SJSA1 (cell line): ENCODE results near the gene ZBTB7C. TPM values are rescaled to one million over a fixed set of nuclear protein-coding genes. Genes with fewer than 3 reads are reported as not detected.

Source experiments
- DNase-seq, 2 experiments: peaks; one replicate each; pipeline ENCODE4 v3.0.0-alpha.2; 2015 to 2020; ENCODE audit warnings: low spot score in 2 of 2, low read depth in 1 of 2
- H3K27ac ChIP-seq: fragments of 250-450 bp; sonication (Bioruptor Pico); 2 replicates; pipeline ENCODE4 v1.5.1; 2020; ENCODE audit warnings: mild to moderate bottlenecking, moderate library complexity
- H3K27me3 ChIP-seq: fragments of 250-450 bp; sonication (Bioruptor Pico); replicated peaks from 2 replicates; pipeline ENCODE4 v1.5.1; 2020; ENCODE audit warnings: mild to moderate bottlenecking, moderate library complexity
- H3K36me3 ChIP-seq: fragments of 250-450 bp; sonication (Bioruptor Pico); 2 replicates; pipeline ENCODE4 v1.5.1; 2020; ENCODE audit warnings: mild to moderate bottlenecking
- H3K4me1 ChIP-seq: fragments of 250-450 bp; sonication (Bioruptor Pico); replicated peaks from 2 replicates; pipeline ENCODE4 v1.6.1; 2021; ENCODE audit warnings: mild to moderate bottlenecking
- H3K4me3 ChIP-seq: fragments of 250-450 bp; sonication (Bioruptor Pico); 2 replicates; pipeline ENCODE4 v1.5.1; 2020; ENCODE audit warnings: mild to moderate bottlenecking
- H3K9me3 ChIP-seq: fragments of 250-450 bp; sonication (Bioruptor Pico); replicated peaks from 2 replicates; pipeline ENCODE4 v1.5.1; 2020; ENCODE audit warnings: mild to moderate bottlenecking
- total RNA-seq: library from RNA; depleted of rRNA; stranded (reverse); fragments of >200 nt; shearing (Covaris generic); gene quantifications from 2 replicates; pipeline ENCODE4 v1.2.3, GENCODE V29; 2014

The ZBTB7C gene
- total RNA-seq, 1 experiment from 2014 or later: 0.50 TPM

DNA sequence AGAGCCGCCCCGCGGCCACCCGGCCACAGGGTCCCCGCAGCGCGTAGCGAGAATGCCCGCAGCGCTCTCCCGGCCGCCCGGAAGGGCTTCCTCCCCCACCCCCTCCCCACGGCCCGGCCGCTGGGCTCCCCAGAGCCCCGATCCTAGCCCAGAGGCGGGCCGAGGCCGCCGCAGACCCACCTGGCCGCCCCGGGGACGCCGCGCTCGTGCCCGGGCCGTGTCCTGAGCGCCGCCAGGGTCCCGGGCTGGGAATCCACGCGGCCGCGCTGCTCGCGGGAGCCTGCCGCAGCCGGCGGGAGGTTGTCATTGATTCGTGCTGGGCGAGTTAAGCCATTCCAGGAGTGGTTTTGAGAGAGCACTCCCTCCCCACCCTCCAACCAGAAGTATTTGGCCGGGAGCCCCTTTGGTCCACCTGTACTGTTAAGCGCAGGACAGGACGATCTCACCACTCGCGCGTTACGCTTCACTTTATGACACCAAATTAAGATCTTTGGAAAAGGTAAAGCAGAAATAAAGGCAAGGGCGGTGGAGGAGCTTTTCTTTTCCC lies 272.3 kb downstream of the ZBTB7C start:
- H3K4me1 ChIP-seq: peaks cover 11% of the 10 kb centered on the region
- no peak overlapping the region for H3K27ac ChIP-seq
- DNase-seq: no peak

DNA sequence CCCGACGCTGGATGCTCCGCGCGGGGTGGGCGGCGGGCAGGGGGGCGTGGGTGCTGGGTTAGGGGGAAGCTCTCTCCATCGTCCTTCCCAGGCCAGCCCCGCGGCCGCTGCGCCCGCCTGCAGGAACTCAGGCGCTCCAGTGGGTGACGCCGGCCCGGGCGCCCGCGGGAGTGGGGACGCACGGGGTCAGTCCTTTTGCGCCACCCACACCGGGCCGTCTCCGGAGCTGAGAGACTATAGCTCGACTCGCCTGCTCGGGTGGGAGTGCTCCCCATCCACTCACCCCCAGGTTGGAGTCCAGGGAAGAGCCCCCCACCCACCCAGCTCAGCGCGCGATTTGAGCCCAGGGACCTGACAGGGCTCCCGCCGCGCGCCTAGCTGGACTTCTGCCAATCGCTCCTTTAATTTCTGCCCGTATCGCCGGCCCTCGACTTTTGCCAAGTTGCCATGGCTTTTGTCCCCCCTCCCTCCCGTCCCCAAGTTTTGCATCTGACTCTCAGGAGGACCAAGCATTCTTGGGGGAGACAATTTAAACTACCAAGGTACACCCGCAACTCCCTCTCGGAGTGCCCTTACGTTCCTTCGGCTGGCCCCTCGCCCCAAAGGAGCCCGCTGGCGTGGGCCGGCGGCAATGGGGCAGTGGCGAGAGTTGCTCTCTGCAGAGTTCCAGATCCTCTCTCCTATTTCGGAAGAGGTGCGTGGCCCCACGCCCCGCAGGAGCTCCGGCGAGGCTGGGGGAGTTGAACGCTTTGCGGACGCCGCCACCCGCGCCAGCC lies 272.9 kb downstream of the ZBTB7C start:
- DNase-seq: no peak
- H3K9me3 ChIP-seq: no peaks in the 10 kb centered on the region
- H3K4me1 ChIP-seq: peaks cover 11% of the 10 kb centered on the region
- H3K36me3 ChIP-seq: no peaks in the 10 kb centered on the region
- no peak overlapping the region for H3K27ac ChIP-seq
- peaks cover 76% of the 10 kb centered on the region for H3K27me3 ChIP-seq
- H3K4me3 ChIP-seq: no peak overlapping the region

More for the DNA sequence above, 272.3 kb downstream of the ZBTB7C start:
- H3K9me3 ChIP-seq: no peaks in the 10 kb centered on the region
- H3K4me3 ChIP-seq: no peak overlapping the region
- H3K27me3 ChIP-seq: peaks cover 72% of the 10 kb centered on the region
- no peaks in the 10 kb centered on the region for H3K36me3 ChIP-seq

DNA sequence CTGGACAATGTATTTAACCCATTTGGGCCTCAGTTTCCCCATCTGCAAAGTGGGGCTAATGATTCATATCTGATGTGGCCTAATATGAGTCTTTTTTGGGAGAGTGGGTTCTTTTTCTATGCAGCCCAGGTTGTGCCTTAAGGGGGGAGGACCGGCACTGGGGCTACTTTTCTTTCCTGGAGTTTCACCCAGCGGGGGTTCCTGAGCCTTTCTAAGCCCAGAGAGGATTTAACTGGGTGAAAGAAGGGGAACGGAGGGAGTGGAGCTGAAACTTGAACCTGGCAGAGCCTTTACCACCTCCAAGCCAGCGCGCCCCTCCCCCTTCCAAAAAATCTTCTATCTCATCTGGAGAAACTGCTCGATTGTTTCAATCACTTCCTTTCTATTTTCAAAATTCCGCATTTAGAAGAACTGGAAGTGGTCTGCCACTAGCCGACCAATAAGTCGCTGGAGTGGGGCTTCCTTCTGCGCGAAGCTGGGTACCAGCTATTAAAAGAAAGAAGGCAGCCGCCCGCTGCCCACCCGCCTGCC lies 273.7 kb downstream of the ZBTB7C start:
- peaks cover 78% of the 10 kb centered on the region for H3K27me3 ChIP-seq
- no peak overlapping the region for H3K27ac ChIP-seq
- H3K4me3 ChIP-seq: no peak overlapping the region
- no peak for DNase-seq
- no peaks in the 10 kb centered on the region for H3K9me3 ChIP-seq
- H3K36me3 ChIP-seq: no peaks in the 10 kb centered on the region
- H3K4me1 ChIP-seq: peaks cover 11% of the 10 kb centered on the region

DNA sequence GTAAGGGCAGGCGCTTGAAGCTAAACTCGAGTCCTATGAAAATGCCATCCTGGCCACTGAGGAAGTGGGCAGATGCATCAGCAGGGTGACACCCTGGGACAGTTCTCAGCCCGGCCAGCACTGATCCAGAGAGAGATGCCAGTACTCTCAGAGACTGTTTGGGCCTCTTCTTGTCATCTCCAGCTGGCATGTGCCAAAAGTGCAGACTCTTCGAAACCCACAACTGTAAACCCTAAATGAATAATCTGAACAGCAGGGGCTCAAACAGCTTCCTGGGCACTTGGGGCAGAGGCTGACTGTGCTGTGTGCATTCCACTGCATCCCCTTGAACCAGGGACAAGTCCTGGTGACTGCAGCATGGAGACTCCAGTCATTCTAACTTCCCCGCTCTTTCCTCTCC lies 274.6 kb downstream of the ZBTB7C start:
- Histone ChIP-seq H3K4me3 (no peak overlapping the region), H3K27me3 (peaks cover 78% of the 10 kb centered on the region), H3K9me3 (no peaks in the 10 kb centered on the region), H3K4me1 (peaks cover 11% of the 10 kb centered on the region), H3K27ac (no peak overlapping the region), H3K36me3 (no peaks in the 10 kb centered on the region)
- no peak for DNase-seq

DNA sequence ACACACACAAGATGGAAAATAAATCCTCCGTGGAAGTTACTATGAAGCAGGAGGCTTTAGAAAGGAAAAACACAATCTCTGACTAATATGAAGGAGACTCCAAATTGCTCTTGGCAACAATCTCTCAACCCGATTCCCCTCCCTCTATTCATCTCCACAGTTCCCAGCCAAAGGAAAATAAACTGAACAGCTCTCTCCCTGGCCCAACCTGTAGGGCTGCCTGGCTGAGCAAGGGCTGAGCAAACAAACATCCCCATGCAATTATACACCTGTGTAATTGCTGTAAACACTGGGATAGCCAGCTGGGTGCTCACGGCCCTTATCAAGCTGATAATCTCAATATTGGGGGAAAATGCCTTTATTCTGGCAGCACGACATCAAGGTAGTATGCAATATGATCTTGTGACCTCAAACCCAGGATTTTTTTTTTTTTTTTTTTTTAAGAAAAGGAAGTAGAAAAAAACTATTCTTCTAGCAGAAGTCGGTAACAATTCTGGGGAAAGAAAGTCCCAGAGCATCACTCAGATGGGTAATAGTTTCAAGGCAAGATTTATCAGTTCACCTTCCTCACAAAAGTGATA lies 275.4 kb downstream of the ZBTB7C start:
- H3K27me3 ChIP-seq: peaks cover 76% of the 10 kb centered on the region
- no peaks in the 10 kb centered on the region for H3K36me3 ChIP-seq
- no peak overlapping the region for H3K4me3 ChIP-seq
- no peak for DNase-seq
- H3K9me3 ChIP-seq: no peaks in the 10 kb centered on the region
- peaks cover 11% of the 10 kb centered on the region for H3K4me1 ChIP-seq
- no peak overlapping the region for H3K27ac ChIP-seq

DNA sequence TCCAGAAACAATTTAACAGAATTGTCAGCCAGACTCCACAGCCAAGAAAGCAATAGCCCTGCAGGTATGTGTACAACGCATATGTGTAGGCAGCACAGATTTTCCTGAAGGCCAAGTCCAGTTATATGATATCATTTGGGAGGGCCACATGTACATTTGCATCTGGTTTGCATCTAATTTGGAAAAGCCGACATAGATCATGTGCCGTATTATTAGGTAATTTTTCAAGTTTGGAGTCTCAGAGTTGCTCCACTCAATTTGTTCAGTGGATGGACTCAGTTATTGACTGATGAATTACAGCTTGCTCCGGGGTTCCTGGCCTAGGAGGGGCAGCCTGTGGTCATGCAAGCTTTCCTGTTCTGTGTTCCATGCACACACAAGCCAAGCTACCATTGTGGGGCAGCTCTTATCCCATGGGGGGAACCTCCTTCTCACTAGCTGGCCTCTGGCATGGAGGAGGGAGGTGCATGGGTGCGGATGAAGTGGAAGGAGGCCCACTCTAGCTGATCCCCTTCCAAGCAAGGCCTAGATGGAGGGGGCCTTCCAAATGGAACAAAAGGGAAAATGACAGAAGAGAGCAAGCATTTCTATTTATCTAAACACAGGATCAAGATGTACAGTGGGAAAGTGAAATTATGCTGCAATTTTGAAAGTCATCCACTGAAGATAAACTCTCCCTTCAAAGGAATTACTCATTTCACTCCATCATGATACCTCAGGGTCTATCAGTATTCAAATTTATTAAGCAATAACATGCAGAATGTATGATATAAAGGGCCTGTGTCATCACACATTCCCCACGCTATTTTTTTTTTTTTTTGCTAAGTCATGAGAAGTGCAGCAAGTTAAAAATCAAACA lies 276.2 kb downstream of the ZBTB7C start:
- Histone ChIP-seq H3K36me3 (no peaks in the 10 kb centered on the region), H3K4me3 (no peak overlapping the region), H3K27me3 (peaks cover 76% of the 10 kb centered on the region), H3K4me1 (peaks cover 11% of the 10 kb centered on the region), H3K9me3 (no peaks in the 10 kb centered on the region), H3K27ac (no peak overlapping the region)
- DNase-seq: no peak

DNA sequence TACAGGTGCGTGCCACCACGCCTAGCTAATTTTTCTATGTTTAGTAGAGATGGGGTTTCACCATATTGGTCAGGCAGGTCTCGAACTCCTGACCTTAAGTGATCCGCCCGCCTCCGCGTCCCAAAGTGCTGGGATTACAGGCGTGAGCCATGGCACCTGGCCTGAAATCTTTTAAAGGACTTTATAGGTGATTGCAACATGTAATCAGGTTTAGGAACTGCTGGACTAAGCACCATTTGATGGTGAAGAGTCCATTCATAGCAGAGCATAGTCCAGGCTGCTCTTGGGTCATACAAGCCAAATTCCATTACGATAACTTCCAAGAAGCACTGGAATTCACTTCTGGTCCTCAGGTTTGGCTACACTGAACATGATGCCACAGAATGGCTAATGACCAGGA lies 278.1 kb downstream of the ZBTB7C start:
- Histone ChIP-seq H3K4me3 (no peak overlapping the region), H3K4me1 (no peaks in the 10 kb centered on the region; the same call in 1 of the 2 replicates), H3K36me3 (no peaks in the 10 kb centered on the region), H3K27ac (no peak overlapping the region), H3K27me3 (peaks cover 57% of the 10 kb centered on the region), H3K9me3 (no peaks in the 10 kb centered on the region)
- DNase-seq: no peak

DNA sequence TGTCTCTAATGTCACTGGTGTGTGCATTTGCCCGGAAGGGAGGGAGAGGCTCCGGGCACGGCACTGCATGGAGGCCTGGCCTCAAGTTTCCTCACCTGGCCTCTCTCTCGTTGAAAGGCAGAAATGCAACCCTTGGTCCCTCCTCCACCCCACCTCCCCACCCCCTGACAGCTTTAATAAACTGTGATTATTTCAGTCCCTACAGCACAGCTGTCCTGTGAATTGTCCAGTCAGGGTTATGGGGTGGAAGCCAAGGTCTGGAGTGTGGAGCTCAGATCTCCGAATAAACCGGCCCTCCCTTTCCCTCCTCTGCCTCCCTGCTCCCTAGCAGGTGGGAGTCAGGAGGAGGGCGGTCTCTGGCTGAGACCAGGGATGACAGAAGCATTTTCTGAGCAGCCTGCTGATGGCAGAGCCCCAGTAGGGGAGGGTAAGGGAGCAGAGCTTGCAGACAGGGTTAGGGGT lies 279.5 kb downstream of the ZBTB7C start:
- DNase-seq: no peak
- Histone ChIP-seq H3K27me3 (peaks cover 43% of the 10 kb centered on the region), H3K27ac (no peak overlapping the region), H3K4me3 (no peak overlapping the region), H3K9me3 (no peaks in the 10 kb centered on the region), H3K4me1 (no peaks in the 10 kb centered on the region), H3K36me3 (no peaks in the 10 kb centered on the region)

DNA sequence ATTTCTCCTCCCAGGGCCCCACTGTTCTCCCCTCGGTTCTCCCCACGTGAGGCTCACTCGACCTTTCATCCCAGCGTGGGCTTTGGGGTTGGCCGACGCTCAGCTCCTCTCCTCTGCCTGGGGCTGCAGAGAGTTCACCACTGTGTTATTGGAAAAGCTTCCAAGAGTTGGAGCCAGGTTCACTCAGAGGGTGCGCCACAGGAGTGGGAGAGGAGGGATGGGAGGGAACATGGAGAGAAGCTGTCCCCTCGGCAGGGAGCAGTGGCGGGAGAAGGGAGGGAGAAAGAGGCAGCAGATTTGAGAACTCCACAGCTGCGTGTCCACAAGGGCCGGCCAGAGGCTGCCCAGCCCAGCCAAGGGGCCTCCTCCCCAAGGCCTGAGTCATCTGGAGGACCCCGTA lies 281.6 kb downstream of the ZBTB7C start:
- Histone ChIP-seq H3K9me3 (no peaks in the 10 kb centered on the region), H3K4me3 (no peak overlapping the region), H3K27ac (no peak overlapping the region), H3K36me3 (no peaks in the 10 kb centered on the region), H3K4me1 (no peaks in the 10 kb centered on the region), H3K27me3 (peaks cover 33% of the 10 kb centered on the region)
- DNase-seq: no peak

DNA sequence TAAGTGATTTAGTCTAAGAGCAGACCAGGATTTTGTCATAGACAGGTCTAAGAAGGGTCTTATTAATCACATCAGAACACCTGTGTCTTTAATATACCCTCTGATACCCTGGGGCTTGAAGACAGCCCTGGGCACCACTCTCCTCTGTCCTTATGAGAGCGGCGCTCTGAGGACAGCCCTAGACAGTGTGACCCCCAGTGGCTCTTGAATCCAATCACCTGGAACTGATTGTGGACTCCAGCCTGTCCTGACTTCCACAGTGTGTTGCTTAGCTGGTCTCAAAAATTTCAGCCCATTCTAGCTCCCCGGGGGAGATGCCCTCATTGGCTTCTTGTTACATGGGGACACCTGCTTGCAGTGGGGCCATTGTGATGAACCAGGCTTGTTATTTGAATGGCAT lies 282.9 kb downstream of the ZBTB7C start:
- Histone ChIP-seq H3K27me3 (peaks cover 23% of the 10 kb centered on the region), H3K4me3 (no peak overlapping the region), H3K27ac (no peak overlapping the region), H3K4me1 (no peaks in the 10 kb centered on the region), H3K36me3 (no peaks in the 10 kb centered on the region), H3K9me3 (no peaks in the 10 kb centered on the region)
- no peak for DNase-seq

DNA sequence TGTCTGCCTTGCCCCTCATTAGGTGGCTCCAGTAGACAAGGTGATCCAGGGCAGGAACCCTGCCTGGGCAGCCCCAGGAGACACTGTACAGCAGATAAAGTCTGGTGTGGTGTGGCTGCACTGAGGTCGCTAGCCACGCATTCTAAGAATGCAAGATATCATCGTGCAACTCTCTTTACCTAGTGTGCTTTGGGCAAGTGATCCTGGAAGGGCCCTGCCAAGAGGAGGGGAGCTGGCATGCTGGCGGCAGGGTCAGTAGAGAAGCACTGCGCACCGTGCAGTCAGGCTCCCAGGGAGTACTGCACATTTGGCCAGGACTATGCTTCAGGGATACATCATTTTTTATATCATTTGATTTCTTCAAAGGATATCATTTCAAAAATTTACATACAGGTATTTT lies 283.5 kb downstream of the ZBTB7C start:
- Histone ChIP-seq H3K36me3 (no peaks in the 10 kb centered on the region), H3K9me3 (no peaks in the 10 kb centered on the region), H3K27ac (no peak overlapping the region), H3K27me3 (peaks cover 23% of the 10 kb centered on the region), H3K4me3 (no peak overlapping the region), H3K4me1 (no peaks in the 10 kb centered on the region)
- DNase-seq: no peak

DNA sequence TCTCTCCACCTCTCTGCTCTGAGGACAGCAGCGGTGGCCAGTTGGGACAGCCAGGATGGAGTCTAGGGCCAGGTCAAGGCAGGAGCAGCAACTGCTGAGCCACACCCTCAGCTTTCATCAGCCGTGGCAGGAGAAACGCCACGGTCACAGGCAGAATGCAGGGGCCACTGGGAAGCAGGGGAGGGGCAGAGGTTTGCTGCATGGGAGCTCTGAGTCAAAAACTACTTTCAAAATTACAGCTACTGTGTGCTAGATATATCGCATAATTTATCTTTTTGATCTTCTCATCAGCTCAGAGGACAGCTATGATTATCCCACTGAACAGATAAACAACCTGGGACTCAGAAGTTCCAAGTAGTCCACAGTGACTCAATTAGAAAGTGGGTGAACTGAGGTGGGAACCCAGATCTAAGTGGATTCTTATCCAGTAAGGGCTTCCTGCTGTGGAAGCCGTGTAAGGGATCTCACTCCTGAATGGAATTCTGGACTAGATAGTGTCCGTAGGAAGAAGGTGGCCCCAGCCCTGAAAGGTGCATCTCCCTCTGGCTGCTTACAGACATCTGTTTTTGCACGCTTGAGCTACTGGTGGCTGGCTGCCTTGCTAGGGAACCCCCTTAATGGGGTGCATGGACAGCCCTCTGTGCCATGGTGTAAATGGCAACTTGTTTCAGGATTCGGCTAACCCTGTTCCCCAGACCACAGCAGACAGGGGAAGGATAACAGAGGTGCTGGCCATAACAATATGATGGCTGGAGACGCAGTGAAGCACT lies 284.1 kb downstream of the ZBTB7C start:
- no peak for DNase-seq
- Histone ChIP-seq H3K27me3 (peaks cover 16% of the 10 kb centered on the region), H3K9me3 (no peaks in the 10 kb centered on the region), H3K36me3 (no peaks in the 10 kb centered on the region), H3K4me3 (no peak overlapping the region), H3K4me1 (no peaks in the 10 kb centered on the region), H3K27ac (no peak overlapping the region)

DNA sequence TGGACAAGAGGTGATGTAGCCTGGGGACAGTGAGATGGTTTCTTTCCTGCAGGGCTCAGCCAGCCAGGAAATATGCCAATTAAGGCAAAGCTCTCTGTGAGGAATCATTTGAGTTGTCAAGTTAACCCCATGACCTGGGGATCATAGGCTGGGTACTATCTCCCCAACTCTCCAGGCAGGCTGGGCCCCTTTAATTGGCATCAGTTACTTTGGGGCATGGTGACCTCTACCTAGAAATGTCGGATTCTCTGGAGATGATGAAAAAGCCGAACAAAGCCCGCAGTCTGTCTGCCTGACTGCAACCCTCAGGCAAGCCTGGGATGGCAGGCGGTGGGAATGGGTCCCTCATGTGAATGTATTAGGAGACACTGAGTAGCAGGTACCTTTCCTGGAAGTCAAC lies 285.2 kb downstream of the ZBTB7C start:
- H3K4me3 ChIP-seq: no peak overlapping the region
- H3K27ac ChIP-seq: no peak overlapping the region
- no peaks in the 10 kb centered on the region for H3K36me3 ChIP-seq
- H3K4me1 ChIP-seq: no peaks in the 10 kb centered on the region
- no peaks in the 10 kb centered on the region for H3K9me3 ChIP-seq
- H3K27me3 ChIP-seq: peaks cover 10% of the 10 kb centered on the region
- no peak for DNase-seq
